Esophagus squamous epithelium (tissue), 4 donors: ENCODE data around the gene MEIG1.
"Not testable (repeated sequence)": the region's sequence is repeated elsewhere in the genome, so short reads cannot be mapped to it uniquely, and the experiment has no call there.

Experiments
- POLR2A ChIP-seq, 4 donors: fragments of 450-650 bp; IDR thresholded peaks; one replicate each; pipeline ENCODE4 v1.6.1; 2017; ENCODE audit warnings: antibody characterized with exemption in 4 of 4, mild to moderate bottlenecking in 4 of 4, moderate library complexity in 3 of 4
- TF ChIP-seq, protein P1 (sequence below), 6 experiments: fragments of 450-650 bp in 4 of 6; fragments of 200-600 bp in 2 of 6; sonication (generic) in 2 of 6; IDR thresholded peaks; one replicate each; pipeline ENCODE4 v1.5.1; 2016 to 2019; ENCODE audit warnings: antibody characterized with exemption in 6 of 6, mild to moderate bottlenecking in 4 of 6, moderate library complexity in 4 of 6

DNA sequence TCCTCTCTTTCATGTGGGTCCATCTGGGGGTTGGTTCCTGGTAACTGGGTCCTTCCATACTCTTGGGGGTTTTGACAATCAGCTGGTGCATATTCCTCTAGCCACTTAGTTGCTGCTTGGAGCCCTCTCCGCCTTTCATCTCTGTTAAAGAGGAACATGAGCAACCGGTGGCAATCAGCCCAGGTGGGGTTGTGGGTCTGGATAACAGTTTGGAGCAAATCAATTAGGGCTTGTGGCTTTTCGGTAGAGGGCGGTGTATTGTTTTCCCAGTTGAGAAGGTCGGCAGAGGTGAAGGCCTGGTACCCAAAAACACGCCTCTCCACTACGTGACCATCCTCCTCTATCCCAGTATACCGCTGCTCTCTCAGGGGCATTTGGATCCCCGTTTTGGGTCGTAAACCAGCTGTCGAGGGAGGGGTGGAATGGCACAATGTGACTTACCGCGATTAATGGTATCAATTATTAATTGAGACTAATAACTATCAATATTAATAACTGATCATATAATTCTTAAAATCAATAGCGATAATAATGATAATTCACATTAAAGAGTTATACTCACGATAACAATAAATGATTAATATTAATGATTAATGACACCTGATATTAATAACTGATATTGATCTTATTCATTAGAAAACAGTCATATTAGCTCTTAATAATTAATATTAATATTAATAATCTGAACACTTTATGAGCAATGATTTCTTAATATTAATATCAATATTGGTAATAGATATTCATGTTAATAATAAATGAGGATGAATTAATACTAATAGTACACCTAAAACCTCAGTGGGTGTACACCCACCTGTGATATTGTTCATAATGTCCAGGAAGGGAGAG, 15.2 kb downstream of the MEIG1 start:
- TF ChIP-seq, protein P1, sequence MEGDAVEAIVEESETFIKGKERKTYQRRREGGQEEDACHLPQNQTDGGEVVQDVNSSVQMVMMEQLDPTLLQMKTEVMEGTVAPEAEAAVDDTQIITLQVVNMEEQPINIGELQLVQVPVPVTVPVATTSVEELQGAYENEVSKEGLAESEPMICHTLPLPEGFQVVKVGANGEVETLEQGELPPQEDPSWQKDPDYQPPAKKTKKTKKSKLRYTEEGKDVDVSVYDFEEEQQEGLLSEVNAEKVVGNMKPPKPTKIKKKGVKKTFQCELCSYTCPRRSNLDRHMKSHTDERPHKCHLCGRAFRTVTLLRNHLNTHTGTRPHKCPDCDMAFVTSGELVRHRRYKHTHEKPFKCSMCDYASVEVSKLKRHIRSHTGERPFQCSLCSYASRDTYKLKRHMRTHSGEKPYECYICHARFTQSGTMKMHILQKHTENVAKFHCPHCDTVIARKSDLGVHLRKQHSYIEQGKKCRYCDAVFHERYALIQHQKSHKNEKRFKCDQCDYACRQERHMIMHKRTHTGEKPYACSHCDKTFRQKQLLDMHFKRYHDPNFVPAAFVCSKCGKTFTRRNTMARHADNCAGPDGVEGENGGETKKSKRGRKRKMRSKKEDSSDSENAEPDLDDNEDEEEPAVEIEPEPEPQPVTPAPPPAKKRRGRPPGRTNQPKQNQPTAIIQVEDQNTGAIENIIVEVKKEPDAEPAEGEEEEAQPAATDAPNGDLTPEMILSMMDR (IDR thresholded peaks at IDR 0.05), result not testable (repeated sequence)
- not testable (repeated sequence) for TF ChIP-seq POLR2A (IDR thresholded peaks at IDR 0.05)
